GM23338 (cell line): ENCODE results near the gene GHSR.

Experiments
- EZH2 ChIP-seq: fragments of 200-600 bp; sonication (generic); IDR thresholded peaks from one replicate; pipeline ENCODE4 v1.8.0; 2017; ENCODE audit warnings: antibody characterized with exemption, mild to moderate bottlenecking, low read depth; ENCODE audit not compliant: unreplicated experiment
- POLR2AphosphoS5 ChIP-seq: IDR thresholded peaks from 2 replicates; pipeline ENCODE4 v1.6.1; 2016; ENCODE audit warnings: antibody characterized with exemption, low read depth

GRCh38 chr3:172396400-172396799, 51.9 kb downstream of the GHSR start:
- TF ChIP-seq POLR2AphosphoS5, result no peak
- no peak for TF ChIP-seq EZH2
